Eye (tissue), 1 donor: ENCODE data around the gene ZFX.

Experiments
- DNase-seq: peaks from one replicate; pipeline ENCODE4 v3.0.0-alpha.2; 2015

Gene ZFX

GRCh38 chrX:24203072-24203808, 53.7 kb downstream of the ZFX start:
- DNase-seq, result no peak

DNA sequence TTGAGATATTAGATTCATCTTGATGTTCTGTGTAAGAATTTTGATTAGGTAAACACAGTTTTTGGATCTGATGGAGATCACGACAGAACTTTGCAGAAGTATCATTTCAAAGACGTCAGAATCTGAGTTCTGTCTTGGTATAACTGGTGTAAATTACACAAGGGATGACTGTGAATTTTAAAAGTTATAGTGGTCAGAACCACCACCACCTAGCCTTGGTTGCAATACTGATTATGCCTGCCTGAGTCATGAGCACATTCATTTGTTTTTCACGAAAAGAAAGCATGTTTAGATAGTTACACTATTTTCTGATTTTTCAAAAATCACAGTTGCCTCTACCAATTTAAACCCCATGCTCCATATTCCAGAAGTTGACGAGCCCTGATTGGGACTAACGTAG, 54.8 kb downstream of the ZFX start:
- DNase-seq, result no peak

GRCh38 chrX:24204958-24205357, 55.4 kb downstream of the ZFX start:
- no peak for DNase-seq

- DNase-seq, result no peak
Measured at GRCh38 chrX:24207826-24208225, 58.3 kb downstream of the ZFX start.

- DNase-seq, result no peak
Measured at GRCh38 chrX:24208496-24209240, 59.1 kb downstream of the ZFX start.

GRCh38 chrX:24210190-24210589, 60.7 kb downstream of the ZFX start:
- DNase-seq, result no peak

DNA sequence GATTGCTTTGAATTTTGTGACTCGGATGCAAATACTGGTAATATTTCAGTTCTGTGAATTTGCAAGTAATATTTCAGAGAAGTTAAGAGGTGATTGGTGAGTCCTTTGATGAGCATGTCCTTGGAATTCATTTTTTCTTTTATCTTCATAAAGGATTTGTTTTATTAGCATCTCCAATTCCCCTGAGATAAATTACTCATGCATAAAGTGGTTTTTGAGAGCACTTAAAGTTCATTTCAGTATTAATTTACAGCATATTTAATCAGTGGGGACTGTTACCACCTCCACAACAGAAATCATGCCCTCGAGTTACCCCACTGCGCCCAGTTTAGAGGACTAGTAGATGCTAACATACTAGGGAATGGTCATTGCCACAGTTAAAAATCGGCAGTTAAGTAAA, 65.0 kb downstream of the ZFX start:
- DNase-seq, result no peak

- no peak for DNase-seq
Measured at GRCh38 chrX:24215272-24215671, 65.7 kb downstream of the ZFX start.

DNA sequence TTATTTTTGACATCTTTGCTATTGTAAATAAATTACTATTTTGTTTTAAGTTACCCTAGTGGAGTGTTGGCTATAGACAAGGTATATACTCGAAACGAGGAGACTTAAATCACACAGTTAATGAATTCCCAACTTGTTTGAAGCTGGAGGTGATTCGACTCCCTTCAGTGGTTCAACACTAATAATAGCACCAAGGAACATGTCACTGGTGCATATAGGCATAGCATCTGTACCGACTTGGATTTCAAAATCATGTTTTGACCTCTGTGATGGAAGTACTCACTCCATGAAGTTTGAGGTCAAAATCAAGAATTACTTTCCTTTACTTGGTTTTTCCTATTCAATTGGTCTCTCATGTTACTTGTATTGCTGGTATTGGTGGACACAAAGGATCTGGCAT, 66.5 kb downstream of the ZFX start:
- no peak for DNase-seq

DNA sequence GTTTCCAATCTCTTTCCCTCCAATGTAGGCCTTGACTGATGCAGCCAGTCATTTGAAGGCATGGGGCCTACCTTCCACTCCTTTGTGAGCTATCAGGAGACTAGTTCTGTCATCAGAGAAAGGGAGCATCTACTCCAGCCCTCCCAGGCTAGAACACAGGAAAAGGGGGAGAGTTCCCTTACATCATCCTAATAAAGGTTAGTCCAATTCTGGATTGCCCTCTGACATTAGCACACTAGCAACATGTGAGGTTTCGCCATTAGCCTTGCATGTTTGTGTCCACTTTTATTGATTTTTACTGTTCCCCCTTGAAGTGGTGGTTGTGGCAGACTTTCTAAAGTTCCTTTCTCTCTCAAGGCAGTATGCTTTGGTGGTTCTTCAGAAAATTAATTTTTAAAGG, 67.3 kb downstream of the ZFX start:
- no peak for DNase-seq

DNA sequence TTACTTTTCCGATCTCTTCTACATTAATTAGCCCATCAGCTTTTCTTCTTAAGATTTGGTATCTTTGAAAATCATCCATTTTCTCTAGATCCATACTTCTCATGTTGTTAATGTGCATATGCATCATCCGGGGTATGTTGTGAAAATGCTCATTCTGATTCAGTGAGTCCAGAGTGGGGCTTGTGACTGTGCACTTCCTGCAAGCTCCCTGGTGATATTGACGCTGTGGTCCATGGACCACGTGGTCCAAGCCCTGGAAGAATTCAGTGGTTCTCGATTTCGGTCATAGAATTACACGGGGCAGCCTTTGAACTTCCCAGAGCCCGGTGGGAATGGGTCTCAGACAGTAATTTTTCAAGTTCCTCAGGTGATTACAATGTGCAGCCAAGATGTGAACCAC, 69.8 kb downstream of the ZFX start:
- no peak for DNase-seq

DNA sequence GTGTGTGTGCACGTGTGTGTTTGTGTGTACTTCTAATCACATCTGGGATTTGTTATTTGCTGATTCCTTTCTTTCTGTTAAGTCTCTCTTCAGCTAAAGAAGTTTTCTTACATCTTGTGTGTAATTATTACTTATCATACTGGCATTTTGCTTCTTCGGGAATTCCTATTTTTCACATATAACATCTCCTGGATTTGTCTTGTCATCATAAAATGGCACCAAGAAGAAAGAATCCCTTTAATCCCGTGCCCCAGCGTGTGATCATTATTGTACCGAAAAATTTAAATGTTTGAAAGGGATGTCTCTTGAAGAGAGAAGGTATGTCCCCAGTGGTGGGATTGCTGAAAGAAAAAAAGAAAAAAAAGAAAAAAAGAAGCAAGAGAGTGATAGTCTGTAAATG, 72.3 kb downstream of the ZFX start:
- DNase-seq, result no peak

DNA sequence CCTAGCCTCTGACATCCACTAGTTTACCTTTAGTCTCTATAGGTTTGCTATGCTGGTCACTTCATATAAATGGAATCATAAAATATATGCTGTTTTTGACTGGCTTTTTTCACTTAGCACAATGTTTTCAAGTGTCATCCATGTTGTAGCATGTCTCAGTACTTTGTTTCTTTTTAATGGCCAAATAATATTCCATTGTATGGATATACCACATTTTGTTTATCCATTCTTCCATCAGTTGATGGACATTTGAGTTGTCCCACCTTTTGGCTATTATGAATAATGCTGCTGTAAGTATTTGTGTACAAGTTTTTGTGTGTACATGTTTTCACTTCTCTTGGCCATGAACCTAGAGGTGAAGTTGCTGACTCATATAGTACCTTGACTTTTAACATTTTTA, 75.7 kb downstream of the ZFX start:
- no peak for DNase-seq

DNA sequence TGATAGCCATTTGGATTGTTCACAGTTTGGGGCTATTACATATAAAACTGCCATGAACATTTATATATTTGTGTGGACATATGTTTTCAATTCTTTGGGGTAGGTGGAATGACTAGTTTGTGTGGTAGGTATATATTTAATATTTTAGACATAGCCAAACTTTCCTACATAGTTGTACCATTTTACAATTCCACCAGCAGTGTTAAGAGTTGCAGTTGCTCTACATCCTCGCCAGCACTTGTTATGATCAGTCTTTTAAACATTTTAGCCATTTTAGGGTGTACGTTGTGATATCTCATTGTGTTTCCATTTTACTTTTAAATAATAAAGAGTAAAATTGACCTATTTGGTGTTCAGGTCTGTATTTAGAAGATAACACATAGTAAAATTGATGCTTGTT, 76.6 kb downstream of the ZFX start:
- no peak for DNase-seq

GRCh38 chrX:24228596-24228995, 79.1 kb downstream of the ZFX start:
- no peak for DNase-seq

GRCh38 chrX:24229400-24229879, 79.9 kb downstream of the ZFX start:
- DNase-seq, result no peak

GRCh38 chrX:24229976-24230375, 80.4 kb downstream of the ZFX start:
- DNase-seq, result no peak

GRCh38 chrX:24231131-24231540, 81.6 kb downstream of the ZFX start:
- DNase-seq, result no peak

GRCh38 chrX:24231641-24232179, 82.2 kb downstream of the ZFX start:
- DNase-seq, result no peak

GRCh38 chrX:24232796-24233195, 83.3 kb downstream of the ZFX start:
- no peak for DNase-seq

DNA sequence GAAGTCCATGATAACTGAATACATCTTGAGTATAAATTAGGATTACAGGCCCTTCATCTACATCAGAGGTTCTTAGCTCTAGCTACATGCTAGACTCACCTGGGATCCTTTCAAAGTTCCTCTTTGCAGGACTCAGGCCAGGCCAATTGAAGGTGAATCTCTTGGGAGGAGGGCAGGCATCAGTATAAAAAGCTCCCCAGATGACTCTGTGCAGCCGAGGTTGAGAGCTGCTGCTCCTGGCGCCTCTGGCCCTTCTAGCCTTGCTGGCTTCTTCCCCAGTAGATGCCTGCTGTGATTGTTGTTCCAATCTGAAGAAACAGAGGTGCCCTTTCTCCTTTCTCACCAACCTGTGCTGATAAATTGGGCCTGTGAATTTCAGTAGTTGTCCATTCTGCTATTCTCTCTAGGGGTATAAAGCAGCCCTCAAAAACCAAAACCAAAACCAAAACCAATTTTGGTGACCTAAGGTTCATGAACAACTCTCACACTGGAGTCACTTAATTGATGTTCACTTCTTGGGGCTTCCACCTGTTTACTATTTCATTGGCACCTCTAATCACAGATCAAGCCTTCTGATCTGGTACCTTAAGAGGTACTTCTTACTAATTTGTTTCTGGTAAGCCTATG, 85.7 kb downstream of the ZFX start:
- no peak for DNase-seq

DNA sequence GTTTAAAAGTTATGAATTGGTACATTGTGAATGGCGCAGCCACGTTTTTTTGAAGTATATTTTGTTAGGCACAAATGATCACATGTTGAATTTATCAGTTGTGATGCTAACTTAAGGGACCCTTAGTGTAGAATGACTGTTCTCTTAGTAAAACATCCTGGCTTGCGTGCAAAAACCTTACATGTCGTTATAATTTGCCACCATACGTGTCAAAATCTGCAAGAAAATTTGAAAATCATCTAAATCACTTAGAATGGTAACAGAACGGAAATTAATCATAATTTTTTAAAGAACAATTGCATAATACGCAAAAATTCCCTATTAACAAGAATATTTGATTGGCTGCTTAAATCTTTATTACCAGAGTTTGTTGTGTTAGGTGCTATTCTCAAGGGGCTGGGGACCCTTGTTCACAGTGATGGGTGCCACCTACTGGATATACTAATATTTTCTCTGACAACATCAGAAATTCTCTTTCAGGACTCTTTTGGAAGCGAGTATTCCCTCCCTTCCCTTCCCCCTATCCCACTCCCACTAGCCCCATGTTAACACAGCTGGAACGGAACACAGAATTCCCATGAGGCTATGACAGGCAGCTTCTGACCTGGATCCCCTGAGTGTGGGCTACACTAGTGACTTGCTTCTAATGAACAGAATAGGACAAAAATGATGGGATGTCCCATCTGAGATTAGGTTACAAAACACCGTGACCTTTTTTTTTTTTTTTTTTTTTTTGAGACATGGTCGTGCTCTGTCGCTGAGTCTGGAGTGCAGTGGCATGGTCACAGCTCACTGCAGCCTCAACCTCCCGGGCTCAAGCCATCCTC, 92.5 kb downstream of the ZFX start:
- peak; percentile 37 for DNase-seq

DNA sequence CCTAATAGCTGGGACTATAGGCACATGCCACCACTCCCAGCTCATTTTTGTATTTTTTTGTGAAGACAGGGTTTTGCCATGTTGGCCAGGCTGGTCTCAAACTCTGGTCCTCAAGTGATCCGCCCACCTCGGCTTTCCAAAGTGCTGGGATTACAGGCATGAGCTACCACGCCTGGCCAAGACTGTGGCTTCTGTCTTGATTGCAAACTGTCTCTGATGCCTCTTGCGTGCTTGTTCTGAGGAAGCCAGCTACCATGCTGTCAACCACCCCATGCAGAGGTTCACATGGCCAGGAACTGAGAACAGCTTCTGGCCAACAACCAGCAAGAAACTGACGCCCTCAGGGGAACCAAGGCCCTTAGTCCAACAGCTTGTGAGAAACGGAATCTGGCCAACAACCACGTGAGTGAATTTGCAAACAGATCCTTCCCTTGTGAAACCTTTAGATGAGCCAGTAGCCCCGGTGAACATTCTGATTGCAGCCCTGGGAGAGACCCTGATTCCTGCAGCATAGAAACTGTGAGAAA, 93.2 kb downstream of the ZFX start:
- no peak for DNase-seq
